GM10266 (cell line): Measurements from ENCODE around the gene ALS2CL.

Source experiments
- DNase-seq: peaks from one replicate; pipeline ENCODE4 v3.0.0; 2012; ENCODE audit errors: extremely low spot score
- CTCF ChIP-seq: IDR thresholded peaks from 2 replicates; pipeline ENCODE4 v1.5.1; 2012; ENCODE audit warnings: mild to moderate bottlenecking, low read depth; ENCODE audit not compliant: control insufficient read depth, insufficient read depth; ENCODE audit errors: missing control alignments

Gene ALS2CL

GRCh38 chr3:46651084-46651483, 42.4 kb downstream of the ALS2CL start:
- TF ChIP-seq CTCF = no peak
- no peak for DNase-seq

GRCh38 chr3:46649436-46649835, 44.0 kb downstream of the ALS2CL start:
- no peak for DNase-seq
- no peak for TF ChIP-seq CTCF

- no peak for DNase-seq
- TF ChIP-seq CTCF = no peak
Observed at GRCh38 chr3:46648096-46648495, 45.4 kb downstream of the ALS2CL start.

- TF ChIP-seq CTCF = no peak
- no peak for DNase-seq
Observed at GRCh38 chr3:46646700-46647099, 46.8 kb downstream of the ALS2CL start.

- TF ChIP-seq CTCF = no peak
- no peak for DNase-seq
Observed at GRCh38 chr3:46643701-46644100, 49.8 kb downstream of the ALS2CL start.

GRCh38 chr3:46642971-46643370, 50.5 kb downstream of the ALS2CL start:
- TF ChIP-seq CTCF = no peak
- no peak for DNase-seq

- DNase-seq = no peak
- no peak for TF ChIP-seq CTCF
Observed at GRCh38 chr3:46640927-46641326, 52.6 kb downstream of the ALS2CL start.

GRCh38 chr3:46639221-46639620, 54.3 kb downstream of the ALS2CL start:
- no peak for DNase-seq
- no peak for TF ChIP-seq CTCF
